Stimulated activated CD4-positive, alpha-beta T cell treated with anti-CD3 and anti-CD28 coated beads, Interleukin-4, amount 100 ng/mL, for 24 hours (primary cell): ENCODE data around the gene FYB1.
"Not testable (repeated sequence)": the region's sequence is repeated elsewhere in the genome, so short reads cannot be mapped to it uniquely, and the experiment has no call there.

Experiments
- DNase-seq: peaks from one replicate; pipeline ENCODE4 v3.0.0-alpha.2; 2020

FYB1 gene

DNA sequence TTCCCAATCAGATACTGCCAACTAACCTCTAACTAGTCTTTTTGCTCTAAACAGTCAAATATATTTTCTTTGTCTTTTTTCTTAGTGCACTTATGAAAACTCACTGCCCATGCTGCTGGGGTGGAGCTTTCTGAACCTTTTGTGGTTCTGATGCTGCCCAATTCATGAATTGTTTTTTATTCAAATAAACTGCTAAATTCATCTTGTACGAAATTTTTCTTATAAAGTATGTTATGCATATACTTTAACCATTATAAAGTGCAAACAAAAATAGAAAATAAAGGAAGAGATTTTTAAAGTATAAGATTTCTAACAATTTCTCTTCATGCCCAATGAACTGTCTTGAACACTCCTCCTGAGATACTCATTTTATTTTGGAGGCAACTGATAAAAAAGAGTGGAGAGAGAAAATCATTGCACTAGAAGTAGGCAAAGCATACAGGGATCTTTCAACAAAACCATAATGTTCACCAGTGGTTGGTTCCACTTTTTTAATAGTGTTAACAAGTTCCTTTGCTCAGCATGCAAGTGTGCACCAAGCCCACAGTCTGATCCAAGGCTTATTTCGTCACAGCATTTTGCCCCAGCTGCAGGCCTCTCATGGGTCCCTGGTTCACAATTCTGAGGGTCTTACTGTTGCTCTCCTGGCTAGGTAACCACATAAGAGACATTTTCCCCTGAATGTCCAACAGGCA, 6.2 kb upstream of the FYB1 start:
- DNase-seq, result no peak

- no peak for DNase-seq
These were observed 4.9 kb upstream of the FYB1 start for GRCh38 chr5:39224196-39224761.

- no peak for DNase-seq
These were observed 4.3 kb upstream of the FYB1 start for GRCh38 chr5:39223565-39224156.

DNA sequence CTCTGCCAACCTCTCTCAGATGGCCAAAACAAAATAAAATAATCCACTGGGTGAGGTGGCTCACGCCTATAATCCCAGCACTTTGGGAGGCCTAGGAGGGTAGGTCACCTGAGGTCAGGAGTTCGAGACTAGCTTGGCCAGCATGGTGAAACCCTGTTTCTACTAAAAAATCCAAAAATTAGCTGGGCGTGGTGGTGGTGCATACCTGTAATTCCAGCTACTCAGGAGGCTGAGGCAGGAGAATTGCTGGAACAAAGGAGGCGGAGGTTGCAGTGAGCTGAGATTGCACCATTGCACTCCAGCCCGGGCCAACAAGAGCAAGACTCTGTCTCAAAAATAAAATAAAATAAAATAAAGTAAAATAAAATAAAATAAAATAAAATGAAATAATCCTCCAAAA, 2.3 kb upstream of the FYB1 start:
- DNase-seq, result not testable (repeated sequence)

GRCh38 chr5:39220280-39221030, 1.1 kb upstream of the FYB1 start:
- DNase-seq, result no peak

- no peak for DNase-seq
These were observed 621 bp downstream of the FYB1 start for GRCh38 chr5:39218482-39219402.

- DNase-seq, result peak; percentile 85
These were observed 1.7 kb downstream of the FYB1 start for GRCh38 chr5:39217365-39218281.

- DNase-seq, result no peak
These were observed 2.7 kb downstream of the FYB1 start for GRCh38 chr5:39216631-39217030.

DNA sequence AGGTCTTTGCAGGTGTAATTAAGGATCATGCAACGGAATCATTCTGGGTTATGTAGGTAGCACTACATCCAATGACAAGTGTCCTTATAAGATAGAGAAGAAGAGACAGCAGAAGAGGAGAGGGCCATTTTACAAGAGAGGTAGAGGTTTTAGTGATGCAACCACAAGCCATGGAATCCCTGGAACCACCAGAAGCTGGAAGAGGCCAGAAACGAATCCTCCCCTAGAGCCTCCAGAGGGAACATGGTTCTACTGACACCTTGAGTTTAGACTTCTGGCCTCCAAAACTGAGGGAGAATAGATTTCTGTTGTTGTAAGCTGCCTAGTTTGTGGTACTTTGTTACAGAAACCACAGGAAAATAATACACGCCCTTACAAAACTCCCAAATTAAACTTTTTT, 3.5 kb downstream of the FYB1 start:
- DNase-seq, result no peak

DNA sequence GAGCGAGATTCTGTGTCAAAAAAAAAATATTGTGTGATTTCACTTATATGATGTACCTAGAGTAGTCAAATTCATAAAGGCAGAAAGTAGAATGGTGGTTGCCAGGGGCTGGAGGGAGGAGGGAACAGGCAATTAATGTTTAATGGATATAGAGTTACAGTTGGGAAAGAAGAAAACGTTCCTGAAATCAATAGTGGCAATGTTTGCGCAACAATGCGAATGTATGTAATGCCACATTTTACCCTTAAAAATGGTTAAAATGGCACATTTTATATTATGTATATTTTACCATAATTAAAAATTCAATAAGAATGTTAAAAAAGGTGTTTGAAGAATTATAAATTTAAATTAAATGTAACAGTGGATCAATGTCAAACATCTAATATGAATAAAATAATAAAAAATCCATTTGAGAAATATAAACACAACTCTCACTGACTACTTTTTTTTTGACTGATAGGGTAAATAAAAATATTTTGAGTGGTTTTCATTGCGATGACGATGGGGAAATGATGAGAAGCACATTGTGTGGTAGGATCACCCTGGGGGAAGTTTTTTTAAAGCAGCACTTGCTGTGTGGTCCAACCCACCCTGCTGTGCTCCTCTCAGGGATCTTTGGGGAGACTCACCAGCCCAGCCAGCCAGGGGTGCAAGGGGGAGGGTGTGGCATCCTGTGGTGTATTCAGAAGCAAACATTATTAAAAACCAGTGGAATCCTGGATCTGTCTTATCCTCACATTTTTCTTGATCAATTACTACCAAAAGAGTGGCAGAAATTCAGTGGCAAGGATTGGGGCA, 4.3 kb downstream of the FYB1 start:
- peak; percentile 42 for DNase-seq

- no peak for DNase-seq
These were observed 5.7 kb downstream of the FYB1 start for GRCh38 chr5:39213447-39214207.

GRCh38 chr5:39211773-39212172, 7.6 kb downstream of the FYB1 start:
- no peak for DNase-seq

- peak; percentile 77 for DNase-seq
These were observed 9.4 kb downstream of the FYB1 start for GRCh38 chr5:39209924-39210323.

DNA sequence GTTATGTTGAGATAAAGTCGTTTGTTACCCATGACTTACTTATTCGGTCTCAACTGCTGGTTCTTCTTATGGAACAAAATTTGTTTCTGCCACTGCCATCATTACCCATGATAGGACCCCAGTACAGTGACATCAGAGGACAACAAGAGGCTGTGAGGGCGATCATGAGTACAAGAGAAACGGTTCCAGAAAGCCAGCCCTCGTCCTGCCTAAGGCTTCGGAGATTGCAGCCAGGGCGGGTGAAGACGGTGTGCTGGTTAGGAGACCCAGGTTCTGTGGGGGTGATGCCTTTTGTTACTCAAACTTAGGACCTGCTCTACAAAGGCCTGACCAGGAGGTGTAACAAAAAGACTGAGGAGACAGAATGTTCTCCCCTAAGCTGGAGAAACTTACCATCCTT, 10.9 kb downstream of the FYB1 start:
- no peak for DNase-seq

DNA sequence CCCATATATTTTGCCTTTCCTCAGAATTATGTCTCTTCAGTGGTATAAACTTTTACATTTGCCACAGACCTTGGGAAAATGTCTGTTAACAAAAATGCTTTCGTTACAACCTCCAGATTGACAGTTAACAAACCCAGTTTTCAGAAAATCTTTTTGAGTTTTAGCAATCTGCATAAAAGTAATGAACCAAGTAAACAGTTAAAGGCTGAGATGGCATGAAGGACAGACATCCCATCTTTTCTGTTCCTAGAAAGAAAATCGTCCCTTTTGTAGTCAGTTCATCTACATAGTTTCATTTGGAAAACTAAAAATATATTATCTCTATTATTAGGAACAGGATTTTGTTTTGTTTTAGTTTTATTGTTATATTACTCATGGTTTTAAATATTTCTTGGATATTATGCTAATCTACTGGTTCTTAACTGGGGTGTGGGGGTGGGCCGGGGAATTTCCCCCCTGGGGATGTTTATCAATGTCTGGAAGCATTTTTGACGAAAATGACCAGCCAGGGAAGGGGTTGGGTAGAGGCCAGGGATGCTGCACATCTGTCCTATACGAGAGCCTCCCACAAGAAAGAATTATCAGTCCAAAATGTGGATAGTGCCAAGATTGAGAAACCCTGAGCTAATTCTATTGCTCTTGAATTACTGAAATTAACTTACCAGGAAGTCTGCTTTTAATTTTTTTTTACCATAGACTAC, 11.9 kb downstream of the FYB1 start:
- no peak for DNase-seq

- DNase-seq, result no peak
These were observed 12.6 kb downstream of the FYB1 start for GRCh38 chr5:39206630-39207321.

GRCh38 chr5:39205550-39205949, 13.8 kb downstream of the FYB1 start:
- DNase-seq, result no peak

DNA sequence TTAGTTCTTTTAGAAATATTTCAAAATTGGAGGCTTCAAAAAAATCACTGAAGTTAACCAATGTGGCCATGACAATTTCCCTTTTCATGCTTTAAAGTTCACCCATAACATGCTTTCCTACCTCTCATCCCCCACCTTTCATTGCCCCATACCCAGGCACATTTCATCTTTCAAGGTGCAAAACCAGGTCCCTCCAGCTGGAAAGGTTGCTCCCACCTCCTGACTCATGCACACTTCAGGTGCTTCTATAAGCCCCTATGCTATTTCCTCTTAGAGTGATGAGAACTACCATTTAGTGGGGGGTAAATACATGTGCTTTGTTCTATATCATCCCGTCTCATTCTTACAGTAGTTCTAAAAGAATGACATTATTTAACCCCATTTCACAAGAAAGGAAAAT, 15.4 kb downstream of the FYB1 start:
- DNase-seq, result no peak
